Measurements from ENCODE around the gene METTL4. TPM values are rescaled to one million over a fixed set of nuclear protein-coding genes. Genes with fewer than 3 reads are reported as not detected.

The METTL4 gene
- total RNA-seq, 1 donor from 2014 or later = 15.4 TPM

- H3K4me3 Mint-ChIP-seq (ENCODE audit: unreplicated experiment) = no peak overlapping the region
- H3K36me3 Mint-ChIP-seq (ENCODE audit: unreplicated experiment) = no peaks in the 10 kb centered on the region
- no peak for DNase-seq
- H3K9me3 Mint-ChIP-seq (ENCODE audit: unreplicated experiment) = peaks cover 1% of the 10 kb centered on the region
- peaks cover 8% of the 10 kb centered on the region for H3K4me1 Mint-ChIP-seq (ENCODE audit: low read depth, unreplicated experiment)
- H3K27ac Mint-ChIP-seq (ENCODE audit: unreplicated experiment) = no peak overlapping the region
- no peaks in the 10 kb centered on the region for H3K27me3 Mint-ChIP-seq (ENCODE audit: unreplicated experiment)
- no peak for TF ChIP-seq CTCF (IDR thresholded peaks at IDR 0.05; ENCODE audit: partially characterized antibody, unreplicated experiment)
These were observed 59.9 kb downstream of the METTL4 start for GRCh38 chr18:2511451-2511850.

GRCh38 chr18:2510416-2510815 lies 60.9 kb downstream of the METTL4 start:
- H3K27me3 Mint-ChIP-seq (ENCODE audit: unreplicated experiment) = no peaks in the 10 kb centered on the region
- no peak overlapping the region for H3K27ac Mint-ChIP-seq (ENCODE audit: unreplicated experiment)
- no peaks in the 10 kb centered on the region for H3K36me3 Mint-ChIP-seq (ENCODE audit: unreplicated experiment)
- H3K4me1 Mint-ChIP-seq (ENCODE audit: low read depth, unreplicated experiment) = peaks cover 4% of the 10 kb centered on the region
- H3K4me3 Mint-ChIP-seq (ENCODE audit: unreplicated experiment) = no peak overlapping the region
- DNase-seq = no peak
- no peaks in the 10 kb centered on the region for H3K9me3 Mint-ChIP-seq (ENCODE audit: unreplicated experiment)
- TF ChIP-seq CTCF (IDR thresholded peaks at IDR 0.05; ENCODE audit: partially characterized antibody, unreplicated experiment) = no peak

- Mint-ChIP-seq H3K9me3 (ENCODE audit: unreplicated experiment) (no peaks in the 10 kb centered on the region), H3K27ac (ENCODE audit: unreplicated experiment) (no peak overlapping the region), H3K27me3 (ENCODE audit: unreplicated experiment) (no peaks in the 10 kb centered on the region), H3K4me1 (ENCODE audit: low read depth, unreplicated experiment) (peaks cover 4% of the 10 kb centered on the region), H3K4me3 (ENCODE audit: unreplicated experiment) (no peak overlapping the region), H3K36me3 (ENCODE audit: unreplicated experiment) (no peaks in the 10 kb centered on the region)
- TF ChIP-seq CTCF (IDR thresholded peaks at IDR 0.05; ENCODE audit: partially characterized antibody, unreplicated experiment) = no peak
- DNase-seq = no peak
These were observed 62.6 kb downstream of the METTL4 start for GRCh38 chr18:2508678-2509077.

GRCh38 chr18:2508155-2508554 lies 63.1 kb downstream of the METTL4 start:
- Mint-ChIP-seq H3K4me1 (ENCODE audit: low read depth, unreplicated experiment) (peaks cover 4% of the 10 kb centered on the region), H3K9me3 (ENCODE audit: unreplicated experiment) (no peaks in the 10 kb centered on the region), H3K36me3 (ENCODE audit: unreplicated experiment) (no peaks in the 10 kb centered on the region), H3K27me3 (ENCODE audit: unreplicated experiment) (no peaks in the 10 kb centered on the region), H3K4me3 (ENCODE audit: unreplicated experiment) (no peak overlapping the region), H3K27ac (ENCODE audit: unreplicated experiment) (no peak overlapping the region)
- TF ChIP-seq CTCF (IDR thresholded peaks at IDR 0.05; ENCODE audit: partially characterized antibody, unreplicated experiment) = no peak
- DNase-seq = no peak

- H3K4me1 Mint-ChIP-seq (ENCODE audit: low read depth, unreplicated experiment) = no peaks in the 10 kb centered on the region
- H3K4me3 Mint-ChIP-seq (ENCODE audit: unreplicated experiment) = no peak overlapping the region
- H3K27ac Mint-ChIP-seq (ENCODE audit: unreplicated experiment) = no peak overlapping the region
- no peaks in the 10 kb centered on the region for H3K36me3 Mint-ChIP-seq (ENCODE audit: unreplicated experiment)
- no peaks in the 10 kb centered on the region for H3K9me3 Mint-ChIP-seq (ENCODE audit: unreplicated experiment)
- H3K27me3 Mint-ChIP-seq (ENCODE audit: unreplicated experiment) = no peaks in the 10 kb centered on the region
- no peak for TF ChIP-seq CTCF (IDR thresholded peaks at IDR 0.05; ENCODE audit: partially characterized antibody, unreplicated experiment)
- no peak for DNase-seq
These were observed 66.7 kb downstream of the METTL4 start for GRCh38 chr18:2504642-2505041.

All from glutamatergic neuron (in vitro differentiated cells).